ENCODE results near the gene VAPB. TPM values are rescaled to one million over a fixed set of nuclear protein-coding genes. Genes with fewer than 3 reads are reported as not detected.

Gene VAPB
- total RNA-seq, 1 donor from 2014 or later, result 24.1 TPM

GRCh38 chr20:58429303-58429702 lies 40.3 kb downstream of the VAPB start:
- DNase-seq (ENCODE audit: low read depth), result no peak
- no peak overlapping the region for H3K4me3 ChIP-seq (ENCODE audit: low read depth, low read length)
- H3K36me3 ChIP-seq (ENCODE audit: control insufficient read depth, insufficient read depth, low read length), result no peaks in the 10 kb centered on the region
- TF ChIP-seq, protein P1, sequence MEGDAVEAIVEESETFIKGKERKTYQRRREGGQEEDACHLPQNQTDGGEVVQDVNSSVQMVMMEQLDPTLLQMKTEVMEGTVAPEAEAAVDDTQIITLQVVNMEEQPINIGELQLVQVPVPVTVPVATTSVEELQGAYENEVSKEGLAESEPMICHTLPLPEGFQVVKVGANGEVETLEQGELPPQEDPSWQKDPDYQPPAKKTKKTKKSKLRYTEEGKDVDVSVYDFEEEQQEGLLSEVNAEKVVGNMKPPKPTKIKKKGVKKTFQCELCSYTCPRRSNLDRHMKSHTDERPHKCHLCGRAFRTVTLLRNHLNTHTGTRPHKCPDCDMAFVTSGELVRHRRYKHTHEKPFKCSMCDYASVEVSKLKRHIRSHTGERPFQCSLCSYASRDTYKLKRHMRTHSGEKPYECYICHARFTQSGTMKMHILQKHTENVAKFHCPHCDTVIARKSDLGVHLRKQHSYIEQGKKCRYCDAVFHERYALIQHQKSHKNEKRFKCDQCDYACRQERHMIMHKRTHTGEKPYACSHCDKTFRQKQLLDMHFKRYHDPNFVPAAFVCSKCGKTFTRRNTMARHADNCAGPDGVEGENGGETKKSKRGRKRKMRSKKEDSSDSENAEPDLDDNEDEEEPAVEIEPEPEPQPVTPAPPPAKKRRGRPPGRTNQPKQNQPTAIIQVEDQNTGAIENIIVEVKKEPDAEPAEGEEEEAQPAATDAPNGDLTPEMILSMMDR (IDR thresholded peaks at IDR 0.05; ENCODE audit: insufficient read depth, low read length, poor library complexity, severe bottlenecking), result no peak
- H3K27me3 ChIP-seq (ENCODE audit: control insufficient read depth, insufficient read depth, low read length), result no peaks in the 10 kb centered on the region

DNA sequence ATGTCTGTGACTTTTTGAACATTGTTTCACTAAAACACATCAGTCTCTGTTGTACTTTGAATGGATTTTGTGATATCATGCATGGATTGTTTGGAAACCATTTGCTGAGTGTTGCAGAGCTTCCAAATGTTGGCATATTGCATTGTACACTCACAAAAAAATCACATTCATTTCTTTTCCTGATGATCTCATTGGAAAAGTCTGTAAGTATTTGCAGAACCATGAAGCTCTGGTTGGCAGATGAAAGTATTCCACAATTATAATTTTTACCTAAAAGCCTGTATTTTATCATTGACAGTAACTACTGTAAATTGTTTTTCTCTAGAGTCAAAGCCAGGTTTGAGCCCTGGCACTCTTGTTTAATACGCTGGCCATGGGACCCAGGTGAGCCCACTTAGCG lies 42.1 kb downstream of the VAPB start:
- DNase-seq (ENCODE audit: low read depth), result no peak

GRCh38 chr20:58432186-58432954 lies 43.3 kb downstream of the VAPB start:
- Histone ChIP-seq H3K36me3 (ENCODE audit: control insufficient read depth, insufficient read depth, low read length) (no peaks in the 10 kb centered on the region), H3K4me3 (ENCODE audit: low read depth, low read length) (no peak overlapping the region), H3K27me3 (ENCODE audit: control insufficient read depth, insufficient read depth, low read length) (no peaks in the 10 kb centered on the region)
- no peak for DNase-seq (ENCODE audit: low read depth)
- TF ChIP-seq, protein P1 (IDR thresholded peaks at IDR 0.05; ENCODE audit: insufficient read depth, low read length, poor library complexity, severe bottlenecking), result no peak

More for the DNA sequence above, 42.1 kb downstream of the VAPB start:
- Histone ChIP-seq H3K27me3 (ENCODE audit: control insufficient read depth, insufficient read depth, low read length) (no peaks in the 10 kb centered on the region), H3K4me3 (ENCODE audit: low read depth, low read length) (no peak overlapping the region), H3K36me3 (ENCODE audit: control insufficient read depth, insufficient read depth, low read length) (no peaks in the 10 kb centered on the region)
- TF ChIP-seq, protein P1 (IDR thresholded peaks at IDR 0.05; ENCODE audit: insufficient read depth, low read length, poor library complexity, severe bottlenecking), result no peak

DNA sequence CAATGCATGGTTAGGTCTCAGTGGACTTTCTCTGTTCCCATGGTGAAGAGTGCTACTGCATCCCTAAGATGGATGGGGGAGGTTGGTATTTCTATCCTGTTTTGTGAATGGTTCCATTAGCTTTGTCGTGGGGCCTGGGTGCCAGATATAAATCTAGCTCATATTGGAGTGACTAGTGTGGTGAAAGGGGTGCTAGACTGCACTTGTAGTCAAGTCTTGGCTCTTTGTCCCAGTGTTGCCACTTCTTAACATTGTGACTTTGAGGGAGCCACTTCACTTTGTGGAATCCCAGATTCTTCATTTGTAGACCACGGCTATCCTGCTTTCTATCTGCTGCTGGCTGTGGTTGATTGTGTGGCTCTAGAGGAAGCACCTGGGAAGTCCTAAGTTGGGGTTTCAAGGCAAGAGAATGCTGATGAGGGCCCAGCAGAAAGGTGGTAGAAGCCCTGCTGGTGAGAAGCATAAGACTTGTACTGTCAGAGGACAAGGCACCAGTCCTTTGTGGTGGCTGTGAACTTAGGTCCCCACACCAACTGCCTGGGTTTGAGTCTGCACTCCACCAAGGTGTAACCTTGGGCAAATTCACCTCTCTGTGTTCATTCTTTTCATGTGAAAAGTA lies 44.1 kb downstream of the VAPB start:
- no peak for DNase-seq (ENCODE audit: low read depth)
- H3K27me3 ChIP-seq (ENCODE audit: control insufficient read depth, insufficient read depth, low read length), result no peaks in the 10 kb centered on the region
- no peaks in the 10 kb centered on the region for H3K36me3 ChIP-seq (ENCODE audit: control insufficient read depth, insufficient read depth, low read length)
- no peak overlapping the region for H3K4me3 ChIP-seq (ENCODE audit: low read depth, low read length)
- TF ChIP-seq, protein P1 (IDR thresholded peaks at IDR 0.05; ENCODE audit: insufficient read depth, low read length, poor library complexity, severe bottlenecking), result no peak

DNA sequence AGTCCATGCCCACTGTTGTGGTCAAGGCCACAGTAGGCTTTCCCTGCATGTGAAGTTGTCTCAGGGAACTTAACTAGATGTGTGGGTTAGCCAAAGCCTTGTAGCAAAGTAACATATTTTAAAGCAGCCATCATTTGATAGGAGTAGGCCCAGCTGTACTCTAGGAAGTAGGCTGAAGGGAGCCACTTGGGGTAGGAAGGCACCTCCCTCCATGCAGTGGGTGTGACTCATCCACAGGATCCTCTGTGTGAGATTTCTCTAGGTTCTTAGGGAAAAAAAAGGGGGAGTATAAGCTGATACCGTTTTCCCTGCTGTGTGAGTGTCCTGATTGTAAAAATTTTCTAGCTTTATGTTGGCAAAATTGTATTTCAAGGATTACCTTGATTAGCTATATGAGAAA lies 44.7 kb downstream of the VAPB start:
- H3K4me3 ChIP-seq (ENCODE audit: low read depth, low read length), result no peak overlapping the region
- no peaks in the 10 kb centered on the region for H3K36me3 ChIP-seq (ENCODE audit: control insufficient read depth, insufficient read depth, low read length)
- no peaks in the 10 kb centered on the region for H3K27me3 ChIP-seq (ENCODE audit: control insufficient read depth, insufficient read depth, low read length)
- TF ChIP-seq, protein P1 (IDR thresholded peaks at IDR 0.05; ENCODE audit: insufficient read depth, low read length, poor library complexity, severe bottlenecking), result no peak
- peak; percentile 26 for DNase-seq (ENCODE audit: low read depth)
